Tibial nerve (tissue), 4 donors: ENCODE results near the gene IL17RD. TPM values are rescaled to one million over a fixed set of nuclear protein-coding genes. Genes with fewer than 3 reads are reported as not detected.

Source experiments
- DNase-seq, 2 donors: peaks; one replicate each; pipeline ENCODE4 v3.0.0-alpha.2; 2019; ENCODE audit warnings: low spot score in 2 of 2
- H3K27ac ChIP-seq, 4 donors: fragments of 200-600 bp; sonication (generic) in 3 of 4; one replicate each; pipeline ENCODE4 v1.5.1; 2017 to 2019; ENCODE audit warnings: mild to moderate bottlenecking in 1 of 4
- H3K27me3 ChIP-seq, 2 donors: fragments of 200-600 bp; sonication (generic) in 1 of 2; one replicate each; pipeline versions ENCODE4 v1.5.1 to v1.6.0; 2017 to 2019
- H3K36me3 ChIP-seq, 3 donors: fragments of 200-600 bp; sonication (generic); one replicate each; pipeline ENCODE4 v1.5.1; 2018 to 2019
- H3K4me1 ChIP-seq, 4 donors: fragments of 200-600 bp; sonication (generic) in 3 of 4; one replicate each; pipeline ENCODE4 v1.5.1; 2017 to 2019
- H3K4me3 ChIP-seq, 4 donors: fragments of 200-600 bp; sonication (generic) in 3 of 4; one replicate each; pipeline ENCODE4 v1.5.1; 2017 to 2019; ENCODE audit warnings: mild to moderate bottlenecking in 1 of 4, moderate library complexity in 1 of 4
- H3K9me3 ChIP-seq, 4 donors: fragments of 200-600 bp; sonication (generic) in 3 of 4; one replicate each; pipeline ENCODE4 v1.5.1; 2017 to 2019
- CTCF ChIP-seq, 5 experiments: fragments of 200-600 bp in 3 of 5; fragments of 450-650 bp in 2 of 5; sonication (generic) in 3 of 5; IDR thresholded peaks; one replicate each; pipeline ENCODE4 v1.5.1; 2016 to 2019; ENCODE audit warnings: antibody characterized with exemption in 5 of 5, mild to moderate bottlenecking in 3 of 5, moderate library complexity in 2 of 5
- EP300 ChIP-seq, 2 donors: sonication (generic); formaldehyde crosslinking; IDR thresholded peaks; one replicate each; pipeline ENCODE4 v1.6.1; 2017; ENCODE audit warnings: antibody characterized with exemption in 2 of 2, mild to moderate bottlenecking in 1 of 2
- POLR2A ChIP-seq, 2 donors: fragments of 450-650 bp; IDR thresholded peaks; one replicate each; pipeline ENCODE4 v1.6.1; 2017; ENCODE audit warnings: antibody characterized with exemption in 2 of 2, mild to moderate bottlenecking in 2 of 2, moderate library complexity in 2 of 2
- WGBS, 2 donors: methylation state at CpG; one replicate each; pipeline ENCODE4 v1.1.5; 2018; 5-methylcytosine and 5-hydroxymethylcytosine counted together
- total RNA-seq, 4 donors: library from RNA; depleted of rRNA; stranded (reverse); fragments of >200 nt; gene quantifications; one replicate each; pipeline ENCODE4 v1.1.0, GENCODE V29; 2016

IL17RD gene
- total RNA-seq, 4 donors from 2014 or later: 9.8 to 13.8 (median 10.1) TPM

GRCh38 chr3:57164217-57164656, 916 bp downstream of the IL17RD start:
- DNase-seq: peak in 1 of 2 donors; percentile 52
- H3K27me3 ChIP-seq: no peaks in the 10 kb centered on the region
- 6% methylated on average over 12 to 30 of the region's 30 CpGs for WGBS, 2 donors
- peak overlapping the region; percentile 77 to 90 (median 86) for H3K4me3 ChIP-seq
- H3K4me1 ChIP-seq: peaks cover 0 to 61% (median 11%) of the 10 kb centered on the region in 4 donors
- peak overlapping the region; percentile 25 to 83 (median 60) for H3K27ac ChIP-seq
- no peaks in the 10 kb centered on the region for H3K36me3 ChIP-seq
- no peak for TF ChIP-seq CTCF (IDR thresholded peaks at IDR 0.05)
- no peak for TF ChIP-seq EP300 (IDR thresholded peaks at IDR 0.05)
- no peak for TF ChIP-seq POLR2A (IDR thresholded peaks at IDR 0.05)
- no peaks in the 10 kb centered on the region for H3K9me3 ChIP-seq

GRCh38 chr3:57163751-57164150, 1.4 kb downstream of the IL17RD start:
- Histone ChIP-seq H3K4me1 (peaks cover 0 to 65% (median 11%) of the 10 kb centered on the region in 4 donors), H3K4me3 (peak overlapping the region in 3 of 4 donors; percentile 77 to 90 (median 86)), H3K27ac (peak overlapping the region in 2 of 4 donors; percentile 77 to 83), H3K9me3 (no peaks in the 10 kb centered on the region), H3K36me3 (no peaks in the 10 kb centered on the region), H3K27me3 (no peaks in the 10 kb centered on the region)
- WGBS, 2 donors: 33 to 48% methylated on average over 5 to 8 of the region's 8 CpGs
- TF ChIP-seq POLR2A (IDR thresholded peaks at IDR 0.05) (no peak), CTCF (IDR thresholded peaks at IDR 0.05) (no peak), EP300 (IDR thresholded peaks at IDR 0.05) (no peak)
- DNase-seq: no peak

- H3K4me3 ChIP-seq: no peak overlapping the region
- H3K27ac ChIP-seq: no peak overlapping the region
- H3K36me3 ChIP-seq: no peaks in the 10 kb centered on the region
- WGBS, 2 donors: 75 to 80% methylated on average over 1 of the region's 1 CpG
- TF ChIP-seq CTCF (IDR thresholded peaks at IDR 0.05) (no peak), POLR2A (IDR thresholded peaks at IDR 0.05) (no peak), EP300 (IDR thresholded peaks at IDR 0.05) (no peak)
- H3K9me3 ChIP-seq: no peaks in the 10 kb centered on the region
- no peak for DNase-seq
- H3K27me3 ChIP-seq: no peaks in the 10 kb centered on the region
- peaks cover 0 to 69% (median 11%) of the 10 kb centered on the region in 4 donors for H3K4me1 ChIP-seq
These were observed 3.2 kb downstream of the IL17RD start for GRCh38 chr3:57161915-57162314.

GRCh38 chr3:57160765-57161538, 4.2 kb downstream of the IL17RD start:
- Histone ChIP-seq H3K4me3 (no peak overlapping the region), H3K4me1 (peaks cover 0 to 68% (median 11%) of the 10 kb centered on the region in 4 donors), H3K27ac (peak overlapping the region in 3 of 4 donors; percentile 13 to 69 (median 61)), H3K27me3 (no peaks in the 10 kb centered on the region), H3K36me3 (no peaks in the 10 kb centered on the region), H3K9me3 (no peaks in the 10 kb centered on the region)
- WGBS, 2 donors: 34 to 40% methylated on average over 5 of the region's 5 CpGs
- no peak for DNase-seq
- TF ChIP-seq EP300 (IDR thresholded peaks at IDR 0.05) (no peak), CTCF (IDR thresholded peaks at IDR 0.05) (no peak), POLR2A (IDR thresholded peaks at IDR 0.05) (no peak)

- Histone ChIP-seq H3K27me3 (no peaks in the 10 kb centered on the region), H3K4me3 (no peak overlapping the region), H3K36me3 (no peaks in the 10 kb centered on the region), H3K4me1 (peaks cover 0 to 65% (median 11%) of the 10 kb centered on the region in 4 donors), H3K9me3 (no peaks in the 10 kb centered on the region), H3K27ac (peak overlapping the region in 3 of 4 donors; percentile 13 to 69 (median 61))
- DNase-seq: no peak
- 64 to 69% methylated on average over 8 of the region's 8 CpGs for WGBS, 2 donors
- TF ChIP-seq CTCF (IDR thresholded peaks at IDR 0.05) (no peak), POLR2A (IDR thresholded peaks at IDR 0.05) (no peak), EP300 (IDR thresholded peaks at IDR 0.05) (no peak)
These were observed 4.9 kb downstream of the IL17RD start for GRCh38 chr3:57160076-57160764.
